Measurements from ENCODE around the gene TTC39B. TPM values are rescaled to one million over a fixed set of nuclear protein-coding genes. Genes with fewer than 3 reads are reported as not detected.

Gene TTC39B
- 1 to 10 TPM; 4.6 to 6.1 (median 5.8) TPM for total RNA-seq (2021; fragmentation: NEBNext Ultra II Directional; extraction: Animal tissue kit (Norgen Biotek cat#: 25700))
- long read RNA-seq, full-length matches to known transcripts = 3 of 7 reads
- long read RNA-seq, partial matches to known transcripts = 2 of 7 reads
- long read RNA-seq, other reads (novel, unspliced or antisense) = 2 of 7 reads

DNA sequence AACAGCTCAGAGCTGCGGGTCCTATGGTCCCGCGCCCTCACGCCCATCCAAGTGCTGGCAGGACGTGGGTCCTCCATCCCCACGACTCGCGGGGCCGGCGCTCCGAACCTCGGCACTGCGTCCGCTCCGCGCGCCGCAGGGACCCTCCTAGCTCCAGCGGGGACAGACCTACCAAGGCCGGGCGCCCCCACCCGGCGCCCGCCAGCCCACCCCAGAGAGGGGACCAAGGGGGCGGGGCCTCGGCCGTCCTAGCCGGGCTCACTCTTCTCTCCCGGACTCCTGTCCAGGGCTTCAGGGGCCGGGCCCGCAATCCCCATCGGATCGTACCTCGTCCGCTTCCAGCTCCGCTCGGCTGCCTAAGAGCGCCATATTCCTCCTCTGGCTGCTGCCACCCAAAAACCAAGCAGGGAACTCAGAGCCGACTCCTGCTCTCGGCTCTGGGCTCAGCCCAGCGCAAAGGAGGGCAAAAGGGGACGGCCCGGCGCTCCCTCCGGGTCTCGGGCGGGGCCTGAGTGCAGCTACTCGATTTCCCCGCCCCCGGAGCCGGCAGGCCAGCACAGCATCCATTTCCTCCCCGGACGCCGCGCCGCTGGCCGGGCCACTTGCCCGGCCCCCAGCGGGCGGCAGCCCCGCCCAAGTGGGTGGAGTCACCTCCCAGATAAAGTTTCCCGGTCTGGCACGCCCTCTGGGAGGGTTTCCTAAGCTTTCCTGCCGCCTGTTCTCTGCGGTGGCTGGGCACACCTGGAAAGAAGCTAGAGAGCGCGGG lies at the start of gene TTC39B:
Gene TTC39B, minus strand, starts transcription at position 460 of the 766 bp plus-strand sequence. Its CDS starts 91 bp downstream, at position 369.
- H3K27me3 Mint-ChIP-seq (ENCODE audit: insufficient read depth) = no peaks in the 10 kb centered on the region; the same call in 1 of the 2 replicates
- H3K4me3 Mint-ChIP-seq = peak within 1 kb of the TSS; percentile 99
- H3K27ac Mint-ChIP-seq = peak within 1 kb of the TSS; percentile 91
- DNase-seq = peak; percentile 86
- peaks cover 31% of the 10 kb centered on the region for H3K4me1 Mint-ChIP-seq (ENCODE audit: low read depth)
- TF ChIP-seq, protein P1, sequence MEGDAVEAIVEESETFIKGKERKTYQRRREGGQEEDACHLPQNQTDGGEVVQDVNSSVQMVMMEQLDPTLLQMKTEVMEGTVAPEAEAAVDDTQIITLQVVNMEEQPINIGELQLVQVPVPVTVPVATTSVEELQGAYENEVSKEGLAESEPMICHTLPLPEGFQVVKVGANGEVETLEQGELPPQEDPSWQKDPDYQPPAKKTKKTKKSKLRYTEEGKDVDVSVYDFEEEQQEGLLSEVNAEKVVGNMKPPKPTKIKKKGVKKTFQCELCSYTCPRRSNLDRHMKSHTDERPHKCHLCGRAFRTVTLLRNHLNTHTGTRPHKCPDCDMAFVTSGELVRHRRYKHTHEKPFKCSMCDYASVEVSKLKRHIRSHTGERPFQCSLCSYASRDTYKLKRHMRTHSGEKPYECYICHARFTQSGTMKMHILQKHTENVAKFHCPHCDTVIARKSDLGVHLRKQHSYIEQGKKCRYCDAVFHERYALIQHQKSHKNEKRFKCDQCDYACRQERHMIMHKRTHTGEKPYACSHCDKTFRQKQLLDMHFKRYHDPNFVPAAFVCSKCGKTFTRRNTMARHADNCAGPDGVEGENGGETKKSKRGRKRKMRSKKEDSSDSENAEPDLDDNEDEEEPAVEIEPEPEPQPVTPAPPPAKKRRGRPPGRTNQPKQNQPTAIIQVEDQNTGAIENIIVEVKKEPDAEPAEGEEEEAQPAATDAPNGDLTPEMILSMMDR (IDR thresholded peaks at IDR 0.05) = no peak
- no peaks in the 10 kb centered on the region for H3K9me3 Mint-ChIP-seq
- no peaks in the 10 kb centered on the region for H3K36me3 Mint-ChIP-seq (ENCODE audit: low read depth)

DNA sequence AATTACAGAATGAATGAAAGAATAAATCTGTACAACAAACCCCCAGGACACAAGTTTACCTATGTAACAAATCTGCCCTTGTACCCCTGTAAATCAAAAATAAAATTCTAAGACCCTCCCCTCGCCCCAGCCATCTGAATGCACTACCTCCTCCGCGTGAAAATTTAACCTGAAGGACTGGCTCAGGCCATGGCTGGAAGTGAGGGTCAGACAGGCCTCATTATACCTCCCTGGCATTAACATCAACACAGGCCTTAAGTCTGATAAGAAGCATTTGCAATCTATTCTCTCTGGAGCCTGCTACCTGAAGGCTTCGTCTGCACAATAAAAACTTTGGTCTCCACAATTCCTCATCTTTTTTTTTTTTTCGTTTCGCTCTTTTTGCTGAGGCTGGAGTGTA lies 48.7 kb upstream of the TTC39B start:
- Mint-ChIP-seq H3K27me3 (ENCODE audit: insufficient read depth) (peaks cover 9% of the 10 kb centered on the region), H3K27ac (no peak overlapping the region), H3K9me3 (no peaks in the 10 kb centered on the region; the same call in 1 of the 2 replicates), H3K4me1 (ENCODE audit: low read depth) (no peaks in the 10 kb centered on the region), H3K36me3 (ENCODE audit: low read depth) (no peaks in the 10 kb centered on the region), H3K4me3 (no peak overlapping the region)
- no peak for DNase-seq
- TF ChIP-seq, protein P1 (IDR thresholded peaks at IDR 0.05) = no peak

GRCh38 chr9:15354713-15355112 lies 47.7 kb upstream of the TTC39B start:
- Mint-ChIP-seq H3K4me3 (no peak overlapping the region), H3K4me1 (ENCODE audit: low read depth) (no peaks in the 10 kb centered on the region), H3K27ac (no peak overlapping the region), H3K27me3 (ENCODE audit: insufficient read depth) (peaks cover 9% of the 10 kb centered on the region), H3K9me3 (no peaks in the 10 kb centered on the region; the same call in 1 of the 2 replicates), H3K36me3 (ENCODE audit: low read depth) (no peaks in the 10 kb centered on the region)
- no peak for DNase-seq
- TF ChIP-seq, protein P1 (IDR thresholded peaks at IDR 0.05) = no peak

- Mint-ChIP-seq H3K27me3 (ENCODE audit: insufficient read depth) (peaks cover 9% of the 10 kb centered on the region), H3K9me3 (no peaks in the 10 kb centered on the region; the same call in 1 of the 2 replicates), H3K4me1 (ENCODE audit: low read depth) (no peaks in the 10 kb centered on the region), H3K36me3 (ENCODE audit: low read depth) (no peaks in the 10 kb centered on the region), H3K27ac (no peak overlapping the region), H3K4me3 (no peak overlapping the region)
- no peak for DNase-seq
- TF ChIP-seq, protein P1 (IDR thresholded peaks at IDR 0.05) = no peak
Observed at GRCh38 chr9:15353892-15354291, 46.9 kb upstream of the TTC39B start.

DNA sequence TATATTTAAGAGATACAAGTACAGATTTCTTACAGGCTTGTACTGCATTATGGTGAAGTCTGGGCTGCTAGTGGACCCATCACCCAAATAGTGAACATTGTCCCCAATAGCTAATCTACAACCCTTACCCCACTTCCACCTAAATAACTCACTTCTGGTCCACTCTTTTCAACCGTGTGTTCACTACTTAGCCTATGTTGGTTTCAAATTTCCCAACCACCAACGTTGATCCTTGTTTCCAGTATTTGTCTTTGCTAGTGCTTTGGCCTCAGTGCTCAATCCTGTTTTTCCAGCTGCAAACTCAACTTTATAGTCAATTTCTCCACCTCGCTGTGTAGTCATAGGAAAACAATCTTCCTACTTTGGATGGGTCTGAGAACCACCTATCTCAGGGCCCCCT lies 45.3 kb upstream of the TTC39B start:
- Mint-ChIP-seq H3K4me3 (no peak overlapping the region), H3K36me3 (ENCODE audit: low read depth) (no peaks in the 10 kb centered on the region), H3K9me3 (no peaks in the 10 kb centered on the region; the same call in 1 of the 2 replicates), H3K27ac (no peak overlapping the region), H3K4me1 (ENCODE audit: low read depth) (no peaks in the 10 kb centered on the region), H3K27me3 (ENCODE audit: insufficient read depth) (peaks cover 9% of the 10 kb centered on the region)
- TF ChIP-seq, protein P1 (IDR thresholded peaks at IDR 0.05) = no peak
- DNase-seq = no peak

All from HFFc6 (cell line).